ENCODE data around the gene RRP1. TPM values are rescaled to one million over a fixed set of nuclear protein-coding genes. Genes with fewer than 3 reads are reported as not detected.

RRP1 gene
- total and polyA plus RNA-seq, 2 of the 13 experiments (the other 11 are each of a cell fraction or from before 2014, with no cell fraction given), result 20.1 to 35.1 TPM

DNA sequence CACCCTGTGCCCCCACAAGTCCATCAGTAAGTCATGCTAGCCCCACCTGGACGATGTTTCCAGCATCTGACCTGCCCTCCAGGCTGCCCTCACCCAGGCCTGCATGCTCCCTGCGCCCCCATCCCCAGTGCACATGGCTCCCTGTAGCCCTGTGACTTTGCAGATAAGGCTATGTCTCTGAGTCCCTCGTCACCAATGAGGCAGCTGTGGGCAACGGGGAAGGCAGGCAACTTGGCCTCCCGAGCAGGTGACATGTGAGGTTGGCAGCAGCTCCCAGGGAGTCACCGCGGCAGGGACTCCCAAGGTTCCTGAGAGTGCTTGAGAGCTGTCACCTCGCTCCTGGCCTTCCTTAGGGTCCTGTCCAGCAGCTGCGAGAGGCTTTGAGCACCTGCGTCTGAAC, 43.3 kb downstream of the RRP1 start (continued):
- TF ChIP-seq, protein P1, sequence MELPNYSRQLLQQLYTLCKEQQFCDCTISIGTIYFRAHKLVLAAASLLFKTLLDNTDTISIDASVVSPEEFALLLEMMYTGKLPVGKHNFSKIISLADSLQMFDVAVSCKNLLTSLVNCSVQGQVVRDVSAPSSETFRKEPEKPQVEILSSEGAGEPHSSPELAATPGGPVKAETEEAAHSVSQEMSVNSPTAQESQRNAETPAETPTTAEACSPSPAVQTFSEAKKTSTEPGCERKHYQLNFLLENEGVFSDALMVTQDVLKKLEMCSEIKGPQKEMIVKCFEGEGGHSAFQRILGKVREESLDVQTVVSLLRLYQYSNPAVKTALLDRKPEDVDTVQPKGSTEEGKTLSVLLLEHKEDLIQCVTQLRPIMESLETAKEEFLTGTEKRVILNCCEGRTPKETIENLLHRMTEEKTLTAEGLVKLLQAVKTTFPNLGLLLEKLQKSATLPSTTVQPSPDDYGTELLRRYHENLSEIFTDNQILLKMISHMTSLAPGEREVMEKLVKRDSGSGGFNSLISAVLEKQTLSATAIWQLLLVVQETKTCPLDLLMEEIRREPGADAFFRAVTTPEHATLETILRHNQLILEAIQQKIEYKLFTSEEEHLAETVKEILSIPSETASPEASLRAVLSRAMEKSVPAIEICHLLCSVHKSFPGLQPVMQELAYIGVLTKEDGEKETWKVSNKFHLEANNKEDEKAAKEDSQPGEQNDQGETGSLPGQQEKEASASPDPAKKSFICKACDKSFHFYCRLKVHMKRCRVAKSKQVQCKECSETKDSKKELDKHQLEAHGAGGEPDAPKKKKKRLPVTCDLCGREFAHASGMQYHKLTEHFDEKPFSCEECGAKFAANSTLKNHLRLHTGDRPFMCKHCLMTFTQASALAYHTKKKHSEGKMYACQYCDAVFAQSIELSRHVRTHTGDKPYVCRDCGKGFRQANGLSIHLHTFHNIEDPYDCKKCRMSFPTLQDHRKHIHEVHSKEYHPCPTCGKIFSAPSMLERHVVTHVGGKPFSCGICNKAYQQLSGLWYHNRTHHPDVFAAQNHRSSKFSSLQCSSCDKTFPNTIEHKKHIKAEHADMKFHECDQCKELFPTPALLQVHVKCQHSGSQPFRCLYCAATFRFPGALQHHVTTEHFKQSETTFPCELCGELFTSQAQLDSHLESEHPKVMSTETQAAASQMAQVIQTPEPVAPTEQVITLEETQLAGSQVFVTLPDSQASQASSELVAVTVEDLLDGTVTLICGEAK (IDR thresholded peaks at IDR 0.05), result no peak
- TF ChIP-seq, protein P1 (CRISPR knock-in tag; IDR thresholded peaks at IDR 0.05), result no peak
- TF ChIP-seq TCF7L2 (IDR thresholded peaks at IDR 0.05; ENCODE audit: low read depth, low read length), result no peak
- no peak for TF ChIP-seq KDM3A (CRISPR knock-in tag; IDR thresholded peaks at IDR 0.05; ENCODE audit: low read depth)
- no peak for TF ChIP-seq ARNT (IDR thresholded peaks at IDR 0.05)
- TF ChIP-seq ZNF382 (CRISPR knock-in tag; IDR thresholded peaks at IDR 0.05; ENCODE audit: borderline replicate concordance), result no peak
- no peak for TF ChIP-seq KAT2B (IDR thresholded peaks at IDR 0.05; ENCODE audit: borderline replicate concordance, low read depth, low read length)
- no peak for TF ChIP-seq GPN1 (CRISPR knock-in tag; IDR thresholded peaks at IDR 0.05; ENCODE audit: borderline replicate concordance)
